ENCODE measurements around the gene CCDC92. TPM values are rescaled to one million over a fixed set of nuclear protein-coding genes. Genes with fewer than 3 reads are reported as not detected.
A peak's percentile ranks its signal among the peaks of the same experiment; 100 is the strongest.

CCDC92 gene
- total RNA-seq, 1 donor from 2014 or later, result 38.9 TPM

DNA sequence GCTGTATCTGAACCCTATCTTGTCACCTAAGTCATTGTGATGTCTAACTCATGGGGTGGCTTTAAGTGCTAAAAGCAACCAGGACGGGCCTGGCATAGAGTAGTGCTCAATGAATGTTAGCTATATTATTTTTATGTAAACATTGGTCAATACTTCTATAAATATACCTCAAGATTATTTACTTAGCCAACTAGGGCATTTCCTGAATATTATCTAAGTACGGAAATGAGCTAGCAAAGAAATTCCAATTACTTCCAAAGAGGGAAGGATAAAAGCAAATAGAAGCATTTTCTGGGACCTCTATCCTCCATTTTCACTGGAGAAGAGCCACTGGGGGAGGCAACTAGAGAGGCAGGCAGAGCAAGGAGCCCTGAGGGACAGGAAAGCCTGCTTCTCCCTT lies 20.6 kb downstream of the CCDC92 start:
- Histone ChIP-seq H3K4me3 (ENCODE audit: insufficient read depth, low read depth, low read length) (no peak overlapping the region), H3K4me1 (ENCODE audit: insufficient read depth, low read length) (peaks cover 18% of the 10 kb centered on the region), H3K36me3 (ENCODE audit: insufficient read depth, low read length) (no peaks in the 10 kb centered on the region), H4K20me1 (ENCODE audit: insufficient read depth, low read length) (peaks cover 36% of the 10 kb centered on the region), H3K9ac (ENCODE audit: low read length) (no peak overlapping the region), H3K79me2 (ENCODE audit: insufficient read depth, low read length) (peaks cover 7% of the 10 kb centered on the region), H3K9me3 (ENCODE audit: insufficient read depth, low read depth, low read length) (no peaks in the 10 kb centered on the region), H3K27me3 (ENCODE audit: insufficient read depth, low read length) (no peaks in the 10 kb centered on the region), H3K27ac (ENCODE audit: low read depth, low read length) (no peak overlapping the region), H2AFZ (ENCODE audit: low read depth, low read length) (no peak overlapping the region), H3K4me2 (ENCODE audit: low read length) (peak overlapping the region; percentile 40)
- TF ChIP-seq, protein P1, sequence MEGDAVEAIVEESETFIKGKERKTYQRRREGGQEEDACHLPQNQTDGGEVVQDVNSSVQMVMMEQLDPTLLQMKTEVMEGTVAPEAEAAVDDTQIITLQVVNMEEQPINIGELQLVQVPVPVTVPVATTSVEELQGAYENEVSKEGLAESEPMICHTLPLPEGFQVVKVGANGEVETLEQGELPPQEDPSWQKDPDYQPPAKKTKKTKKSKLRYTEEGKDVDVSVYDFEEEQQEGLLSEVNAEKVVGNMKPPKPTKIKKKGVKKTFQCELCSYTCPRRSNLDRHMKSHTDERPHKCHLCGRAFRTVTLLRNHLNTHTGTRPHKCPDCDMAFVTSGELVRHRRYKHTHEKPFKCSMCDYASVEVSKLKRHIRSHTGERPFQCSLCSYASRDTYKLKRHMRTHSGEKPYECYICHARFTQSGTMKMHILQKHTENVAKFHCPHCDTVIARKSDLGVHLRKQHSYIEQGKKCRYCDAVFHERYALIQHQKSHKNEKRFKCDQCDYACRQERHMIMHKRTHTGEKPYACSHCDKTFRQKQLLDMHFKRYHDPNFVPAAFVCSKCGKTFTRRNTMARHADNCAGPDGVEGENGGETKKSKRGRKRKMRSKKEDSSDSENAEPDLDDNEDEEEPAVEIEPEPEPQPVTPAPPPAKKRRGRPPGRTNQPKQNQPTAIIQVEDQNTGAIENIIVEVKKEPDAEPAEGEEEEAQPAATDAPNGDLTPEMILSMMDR (IDR thresholded peaks at IDR 0.05; ENCODE audit: insufficient read depth, low read depth, low read length), result no peak
- no peak for TF ChIP-seq EZH2 (IDR thresholded peaks at IDR 0.05; ENCODE audit: insufficient read depth, low read length)
- no peaks in the 10 kb centered on the region for H3K27me3 Mint-ChIP-seq (ENCODE audit: low read depth, unreplicated experiment)
- H3K4me3 Mint-ChIP-seq (ENCODE audit: unreplicated experiment), result no peak overlapping the region
- peaks cover 19% of the 10 kb centered on the region for H3K36me3 Mint-ChIP-seq (ENCODE audit: low read depth, unreplicated experiment)
- H3K9me3 Mint-ChIP-seq (ENCODE audit: unreplicated experiment), result no peaks in the 10 kb centered on the region
- H3K27ac Mint-ChIP-seq (ENCODE audit: unreplicated experiment), result no peak overlapping the region
- DNase-seq (ENCODE audit: low read depth), result no peak
- no peak for FAIRE-seq
- peaks cover 2% of the 10 kb centered on the region for H3K4me1 Mint-ChIP-seq (ENCODE audit: low read depth, unreplicated experiment)

DNA sequence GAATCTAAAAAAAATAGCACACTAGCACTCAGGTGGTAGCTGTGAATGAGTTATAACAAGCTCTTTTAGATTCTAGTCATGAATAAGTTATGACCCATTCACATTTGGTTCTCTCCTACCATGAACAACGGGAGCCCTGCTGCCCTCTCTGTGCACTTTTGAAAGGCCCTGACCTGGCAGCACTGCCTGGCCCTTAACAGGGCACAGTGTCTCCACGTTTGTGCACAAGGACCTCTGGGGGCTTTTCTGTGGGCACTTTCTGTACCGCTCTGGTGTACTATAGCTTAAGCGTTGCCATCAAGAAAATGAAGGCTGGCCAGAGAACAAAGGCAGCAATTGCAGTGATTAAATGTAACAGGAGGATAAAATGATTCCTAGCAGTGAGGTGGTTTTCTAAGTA lies 21.2 kb downstream of the CCDC92 start:
- H3K4me2 ChIP-seq (ENCODE audit: low read length), result no peak overlapping the region
- H3K4me1 Mint-ChIP-seq (ENCODE audit: low read depth, unreplicated experiment), result peaks cover 2% of the 10 kb centered on the region

More for the DNA sequence above, 21.2 kb downstream of the CCDC92 start:
- peaks cover 18% of the 10 kb centered on the region for H3K4me1 ChIP-seq (ENCODE audit: insufficient read depth, low read length)
- H3K9me3 Mint-ChIP-seq (ENCODE audit: unreplicated experiment), result no peaks in the 10 kb centered on the region
- no peak overlapping the region for H3K4me3 Mint-ChIP-seq (ENCODE audit: unreplicated experiment)
- H3K27me3 ChIP-seq (ENCODE audit: insufficient read depth, low read length), result no peaks in the 10 kb centered on the region
- H2AFZ ChIP-seq (ENCODE audit: low read depth, low read length), result no peak overlapping the region
- peaks cover 19% of the 10 kb centered on the region for H3K36me3 Mint-ChIP-seq (ENCODE audit: low read depth, unreplicated experiment)
- H3K79me2 ChIP-seq (ENCODE audit: insufficient read depth, low read length), result peaks cover 7% of the 10 kb centered on the region
- H3K36me3 ChIP-seq (ENCODE audit: insufficient read depth, low read length), result no peaks in the 10 kb centered on the region
- TF ChIP-seq, protein P1 (IDR thresholded peaks at IDR 0.05; ENCODE audit: insufficient read depth, low read depth, low read length), result no peak
- no peak for TF ChIP-seq EZH2 (IDR thresholded peaks at IDR 0.05; ENCODE audit: insufficient read depth, low read length)
- H3K27me3 Mint-ChIP-seq (ENCODE audit: low read depth, unreplicated experiment), result no peaks in the 10 kb centered on the region
- FAIRE-seq, result no peak
- peaks cover 35% of the 10 kb centered on the region for H4K20me1 ChIP-seq (ENCODE audit: insufficient read depth, low read length)
- no peak overlapping the region for H3K27ac ChIP-seq (ENCODE audit: low read depth, low read length)
- no peak overlapping the region for H3K27ac Mint-ChIP-seq (ENCODE audit: unreplicated experiment)
- H3K4me3 ChIP-seq (ENCODE audit: insufficient read depth, low read depth, low read length), result no peak overlapping the region
- no peak overlapping the region for H3K9ac ChIP-seq (ENCODE audit: low read length)
- no peaks in the 10 kb centered on the region for H3K9me3 ChIP-seq (ENCODE audit: insufficient read depth, low read depth, low read length)
- DNase-seq (ENCODE audit: low read depth), result no peak

Data from astrocyte (in vitro differentiated cells and primary cell).